Muscle layer of colon (tissue), 2 donors: ENCODE results near the gene RYR2.
"Not testable (repeated sequence)": the region's sequence is repeated elsewhere in the genome, so short reads cannot be mapped to it uniquely, and the experiment has no call there.

Source experiments
- H3K27ac ChIP-seq: one replicate; pipeline ENCODE4 v1.7.0; 2013; ENCODE audit warnings: low read depth, mild to moderate bottlenecking, low read length, moderate library complexity
- H3K27me3 ChIP-seq, 2 donors: one replicate each; pipeline ENCODE4 v1.7.0; 2013; ENCODE audit warnings: low read length in 2 of 2, mild to moderate bottlenecking in 2 of 2; ENCODE audit not compliant: insufficient read depth in 2 of 2, control insufficient read depth in 1 of 2
- H3K36me3 ChIP-seq: one replicate; pipeline ENCODE4 v1.7.0; 2013; ENCODE audit warnings: mild to moderate bottlenecking, low read length; ENCODE audit not compliant: insufficient read depth
- H3K4me1 ChIP-seq: one replicate; pipeline ENCODE4 v1.7.0; 2013; ENCODE audit warnings: mild to moderate bottlenecking, low read length; ENCODE audit not compliant: insufficient read depth
- H3K4me3 ChIP-seq, 2 donors: one replicate each; pipeline ENCODE4 v1.7.0; 2013; ENCODE audit warnings: low read length in 2 of 2, low read depth in 1 of 2, mild to moderate bottlenecking in 1 of 2, moderate library complexity in 1 of 2
- H3K9ac ChIP-seq: one replicate; pipeline ENCODE4 v1.7.0; 2013; ENCODE audit warnings: low read length
- H3K9me3 ChIP-seq: one replicate; pipeline ENCODE4 v1.7.0; 2013; ENCODE audit warnings: mild to moderate bottlenecking, low read length
- donor health status: abdominal sarcoma.
- donor health status: Adenocarcinoma of cecum.

Gene RYR2

GRCh38 chr1:237804516-237804915 is 762.5 kb downstream of the RYR2 start:
- Histone ChIP-seq H3K9ac (no peak overlapping the region), H3K4me3 (no peak overlapping the region), H3K27ac (no peak overlapping the region), H3K36me3 (no peaks in the 10 kb centered on the region), H3K9me3 (no peaks in the 10 kb centered on the region), H3K4me1 (no peaks in the 10 kb centered on the region), H3K27me3 (no peaks in the 10 kb centered on the region)

DNA sequence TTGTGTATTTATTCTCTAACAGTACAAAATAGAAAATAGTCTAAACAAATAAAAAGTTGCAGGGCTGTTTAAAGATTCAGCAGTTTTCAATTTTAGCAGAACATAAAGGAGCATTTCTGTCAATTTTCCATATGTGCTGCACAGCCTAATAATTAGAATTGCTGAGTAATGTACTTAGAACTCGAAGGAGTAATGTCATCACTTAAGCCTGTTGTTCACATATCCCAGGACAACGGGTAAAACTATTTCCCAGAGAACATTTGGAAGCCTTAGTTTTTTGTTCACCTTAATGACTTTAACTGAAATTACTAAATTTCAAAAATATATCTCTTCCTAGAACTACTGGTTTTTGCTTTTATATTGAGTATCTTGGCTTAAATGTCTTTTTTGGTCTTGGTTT is 767.1 kb downstream of the RYR2 start:
- H3K4me3 ChIP-seq, result no peak overlapping the region
- H3K9ac ChIP-seq, result no peak overlapping the region
- H3K27ac ChIP-seq, result no peak overlapping the region
- H3K4me1 ChIP-seq, result no peaks in the 10 kb centered on the region
- no peaks in the 10 kb centered on the region for H3K27me3 ChIP-seq
- no peaks in the 10 kb centered on the region for H3K36me3 ChIP-seq
- H3K9me3 ChIP-seq, result no peaks in the 10 kb centered on the region

- Histone ChIP-seq H3K4me3 (no peak overlapping the region), H3K4me1 (no peaks in the 10 kb centered on the region), H3K27me3 (no peaks in the 10 kb centered on the region), H3K36me3 (no peaks in the 10 kb centered on the region), H3K9me3 (no peaks in the 10 kb centered on the region), H3K9ac (no peak overlapping the region), H3K27ac (no peak overlapping the region)
Observed at GRCh38 chr1:237811633-237812032, 769.6 kb downstream of the RYR2 start.

DNA sequence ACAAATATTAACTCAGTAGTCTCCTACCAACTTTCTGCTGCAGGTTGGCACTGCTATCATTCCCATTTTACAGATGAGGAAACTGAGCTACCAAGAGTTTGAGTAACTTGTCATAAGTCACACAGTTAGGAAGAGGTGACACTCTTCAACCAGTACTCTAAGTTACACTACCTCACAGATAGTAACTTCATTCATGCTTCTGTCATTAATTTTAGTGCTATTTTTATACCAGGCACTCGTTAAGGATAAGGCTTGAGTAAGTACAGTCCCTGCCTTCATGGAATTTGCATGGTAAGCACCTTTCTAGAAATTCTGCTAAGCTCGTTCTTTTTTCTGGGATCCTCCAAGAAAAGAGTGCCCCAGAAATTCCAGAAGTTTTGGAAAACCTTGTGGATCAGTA is 770.1 kb downstream of the RYR2 start:
- Histone ChIP-seq H3K9me3 (no peaks in the 10 kb centered on the region), H3K27me3 (no peaks in the 10 kb centered on the region), H3K4me3 (no peak overlapping the region), H3K4me1 (no peaks in the 10 kb centered on the region), H3K9ac (no peak overlapping the region), H3K36me3 (no peaks in the 10 kb centered on the region), H3K27ac (no peak overlapping the region)

- H3K9ac ChIP-seq, result no peak overlapping the region
- no peaks in the 10 kb centered on the region for H3K4me1 ChIP-seq
Observed at GRCh38 chr1:237814319-237814924, 772.4 kb downstream of the RYR2 start.

DNA sequence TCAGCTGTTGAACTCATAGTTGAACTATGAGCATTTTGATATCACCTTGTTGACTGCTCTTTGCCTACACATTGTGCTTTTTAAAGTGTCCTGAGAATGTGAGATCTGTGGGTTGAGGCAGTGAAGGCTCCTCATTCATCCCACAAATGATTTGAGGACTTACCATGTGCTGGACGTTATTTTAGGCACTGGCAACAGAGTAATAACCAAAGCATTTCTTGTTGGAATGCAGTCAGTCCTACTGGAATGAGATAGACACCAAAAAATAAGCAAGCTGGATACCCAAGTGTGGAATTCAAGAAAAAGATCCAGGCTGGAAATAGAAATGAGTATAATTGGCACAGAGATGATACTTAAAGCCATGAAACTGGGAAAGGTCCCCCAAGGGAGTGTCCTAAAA is 775.3 kb downstream of the RYR2 start:
- Histone ChIP-seq H3K4me1 (no peaks in the 10 kb centered on the region), H3K27ac (no peak overlapping the region), H3K9ac (no peak overlapping the region), H3K27me3 (no peaks in the 10 kb centered on the region), H3K4me3 (no peak overlapping the region), H3K9me3 (no peaks in the 10 kb centered on the region), H3K36me3 (no peaks in the 10 kb centered on the region)

More at GRCh38 chr1:237814319-237814924, 772.4 kb downstream of the RYR2 start:
- no peak overlapping the region for H3K4me3 ChIP-seq
- H3K27ac ChIP-seq, result no peak overlapping the region
- no peaks in the 10 kb centered on the region for H3K36me3 ChIP-seq
- H3K9me3 ChIP-seq, result no peaks in the 10 kb centered on the region
- H3K27me3 ChIP-seq, result no peaks in the 10 kb centered on the region

DNA sequence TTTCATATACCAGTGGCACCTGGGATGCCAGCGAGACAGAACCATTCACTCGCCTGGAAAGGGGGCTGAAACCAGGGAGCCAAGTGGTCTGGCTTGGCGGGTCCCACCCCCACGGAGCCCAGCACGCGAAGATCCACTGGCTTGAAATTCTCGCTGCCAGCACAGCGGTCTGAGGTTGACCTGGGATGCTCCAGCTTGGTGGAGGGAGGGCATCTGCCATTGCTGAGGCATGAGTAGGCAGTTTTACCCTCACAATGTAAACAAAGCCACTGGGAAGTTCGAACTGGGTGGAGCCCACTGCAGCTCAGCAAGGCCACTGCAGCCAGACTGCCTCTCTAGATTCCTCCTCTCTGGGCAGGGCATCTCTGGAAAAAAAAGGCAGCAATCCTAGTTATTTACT is 778.6 kb downstream of the RYR2 start:
- not testable (repeated sequence) for H3K9me3 ChIP-seq

GRCh38 chr1:237832858-237833257 is 790.9 kb downstream of the RYR2 start:
- no peak overlapping the region for H3K4me3 ChIP-seq
- H3K9ac ChIP-seq, result no peak overlapping the region
- H3K9me3 ChIP-seq, result no peaks in the 10 kb centered on the region
- H3K27me3 ChIP-seq, result no peaks in the 10 kb centered on the region
- H3K36me3 ChIP-seq, result no peaks in the 10 kb centered on the region
- H3K27ac ChIP-seq, result no peak overlapping the region
- no peaks in the 10 kb centered on the region for H3K4me1 ChIP-seq

More for the DNA sequence above, 778.6 kb downstream of the RYR2 start:
- not testable (repeated sequence) for H3K27ac ChIP-seq, H3K9ac ChIP-seq, H3K4me3 ChIP-seq, H3K4me1 ChIP-seq, H3K36me3 ChIP-seq, H3K27me3 ChIP-seq

DNA sequence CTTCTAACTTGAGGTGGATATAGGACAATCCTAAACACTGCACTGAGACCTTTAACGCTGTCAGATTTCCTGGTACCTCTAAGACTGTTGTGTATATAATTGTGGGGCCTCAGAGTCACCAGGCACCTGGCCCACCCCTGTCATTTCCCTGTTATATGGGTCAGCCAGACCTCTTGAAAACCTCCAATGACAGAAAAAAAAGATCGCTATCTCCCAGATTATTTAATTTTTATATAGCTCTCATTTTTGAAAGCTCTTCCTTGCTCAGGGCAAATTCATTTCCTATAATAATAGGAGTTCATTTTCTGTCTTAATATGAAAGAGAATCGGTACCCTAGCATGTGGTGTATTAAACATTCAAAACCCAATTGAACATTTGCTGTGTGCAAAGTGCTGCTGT is 792.1 kb downstream of the RYR2 start:
- no peak overlapping the region for H3K4me3 ChIP-seq
- no peak overlapping the region for H3K9ac ChIP-seq
- no peaks in the 10 kb centered on the region for H3K9me3 ChIP-seq
- H3K36me3 ChIP-seq, result no peaks in the 10 kb centered on the region
- H3K27me3 ChIP-seq, result no peaks in the 10 kb centered on the region
- H3K27ac ChIP-seq, result no peak overlapping the region
- H3K4me1 ChIP-seq, result no peaks in the 10 kb centered on the region

- Histone ChIP-seq H3K9me3 (no peaks in the 10 kb centered on the region), H3K36me3 (no peaks in the 10 kb centered on the region), H3K27ac (no peak overlapping the region), H3K4me1 (no peaks in the 10 kb centered on the region), H3K9ac (no peak overlapping the region), H3K27me3 (no peaks in the 10 kb centered on the region), H3K4me3 (no peak overlapping the region)
Observed at GRCh38 chr1:237834461-237834860, 792.5 kb downstream of the RYR2 start.

DNA sequence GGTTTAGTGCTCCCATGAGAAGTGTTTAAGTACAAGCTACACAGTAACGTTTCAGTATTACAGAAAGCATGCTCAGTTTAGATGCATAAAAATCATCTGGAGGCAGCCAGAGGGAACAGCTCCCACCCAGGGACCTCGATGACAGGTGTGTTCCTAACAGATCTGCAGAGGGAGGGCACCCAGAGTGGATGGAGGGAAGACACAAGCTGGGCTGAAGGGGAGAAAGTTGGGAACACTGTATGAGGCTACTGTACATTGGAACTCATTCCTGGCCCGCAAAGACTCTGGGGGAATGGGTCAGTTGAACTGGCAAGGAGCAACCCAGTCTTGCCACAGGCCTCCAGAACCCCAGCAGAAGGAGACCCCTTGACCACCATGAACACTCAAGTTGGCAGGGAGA is 796.3 kb downstream of the RYR2 start:
- no peaks in the 10 kb centered on the region for H3K4me1 ChIP-seq
- no peak overlapping the region for H3K4me3 ChIP-seq
- H3K27me3 ChIP-seq, result no peaks in the 10 kb centered on the region
- H3K9me3 ChIP-seq, result no peaks in the 10 kb centered on the region
- no peak overlapping the region for H3K27ac ChIP-seq
- H3K9ac ChIP-seq, result no peak overlapping the region
- H3K36me3 ChIP-seq, result no peaks in the 10 kb centered on the region

- Histone ChIP-seq H3K4me3 (no peak overlapping the region), H3K9ac (no peak overlapping the region), H3K36me3 (no peaks in the 10 kb centered on the region), H3K4me1 (no peaks in the 10 kb centered on the region), H3K27ac (no peak overlapping the region), H3K27me3 (no peaks in the 10 kb centered on the region), H3K9me3 (no peaks in the 10 kb centered on the region)
Observed at GRCh38 chr1:237838904-237839534, 797.0 kb downstream of the RYR2 start.
